HUDEP-2 (cell line): ENCODE data around the gene TRAIP.

Experiments used
- DNase-seq, 76 experiments: peaks; one replicate each; lab custom pipeline; 2025; ENCODE audit not compliant: unreplicated experiment in 76 of 76; lab: John Stamatoyannopoulos, UW

The TRAIP gene

DNA sequence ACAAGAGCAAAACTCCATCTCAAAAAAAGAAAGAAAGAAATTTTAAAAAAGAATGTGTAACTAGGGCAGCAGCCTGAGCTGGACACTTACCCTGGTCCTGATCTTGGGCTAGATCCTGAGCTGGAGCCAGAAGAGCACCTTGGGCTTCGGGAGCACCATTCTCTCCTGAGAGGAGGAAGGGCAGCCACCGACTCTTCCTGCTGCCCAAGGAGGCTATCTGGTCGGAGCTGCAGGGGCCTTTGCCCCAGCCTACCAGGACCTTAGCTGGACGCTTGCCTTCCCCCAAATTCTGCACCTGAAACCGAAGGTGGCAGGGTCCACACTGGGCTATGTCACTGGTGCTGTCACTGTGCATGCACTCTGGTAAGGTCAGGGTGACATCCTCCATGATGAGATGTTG, 20.2 kb upstream of the TRAIP start:
- no peak for DNase-seq

DNA sequence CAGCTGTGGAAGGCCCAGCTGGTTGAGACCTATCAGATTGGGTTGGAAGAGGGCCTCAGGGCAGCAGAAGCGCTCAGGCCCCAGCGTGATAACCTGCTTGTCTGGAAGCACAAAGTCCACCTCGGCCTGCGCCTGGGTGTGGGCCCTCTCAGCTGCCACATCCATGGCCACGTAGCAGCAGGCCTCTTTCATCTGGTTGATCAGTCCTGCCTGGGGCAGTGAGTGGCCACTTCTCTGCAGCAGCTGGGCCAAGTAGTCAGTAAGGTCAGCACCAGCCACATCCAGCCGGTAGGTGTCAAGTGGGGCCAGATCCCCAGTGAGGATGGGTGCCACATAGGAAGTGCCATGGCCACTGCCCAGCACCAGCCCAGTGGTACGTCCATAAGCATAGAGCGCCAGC, 17.3 kb upstream of the TRAIP start:
- DNase-seq: no peak

DNA sequence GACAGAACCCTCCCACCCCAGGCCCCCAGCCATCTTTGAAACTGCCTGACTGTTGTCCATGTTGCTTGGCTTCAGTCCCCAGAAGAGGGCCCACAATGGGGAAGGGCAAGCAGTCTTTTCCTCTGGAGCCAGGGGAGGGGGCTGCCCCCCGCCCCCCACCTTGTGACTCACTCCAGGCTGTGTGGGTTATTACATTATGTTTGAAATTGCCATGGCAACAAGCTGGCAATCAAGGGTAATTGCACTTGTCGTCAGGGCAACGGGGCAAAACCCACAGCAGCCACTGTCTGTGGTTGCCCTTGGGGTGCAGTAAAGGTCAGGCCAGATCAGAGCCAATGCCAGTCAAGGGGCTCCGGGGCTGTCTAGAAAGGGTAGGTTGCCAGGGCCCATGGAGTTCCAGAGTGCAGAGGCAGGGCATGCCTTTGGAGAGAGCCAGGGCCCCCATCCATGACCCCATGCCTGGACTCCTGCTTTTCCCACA, 16.5 kb upstream of the TRAIP start:
- DNase-seq: no peak

DNA sequence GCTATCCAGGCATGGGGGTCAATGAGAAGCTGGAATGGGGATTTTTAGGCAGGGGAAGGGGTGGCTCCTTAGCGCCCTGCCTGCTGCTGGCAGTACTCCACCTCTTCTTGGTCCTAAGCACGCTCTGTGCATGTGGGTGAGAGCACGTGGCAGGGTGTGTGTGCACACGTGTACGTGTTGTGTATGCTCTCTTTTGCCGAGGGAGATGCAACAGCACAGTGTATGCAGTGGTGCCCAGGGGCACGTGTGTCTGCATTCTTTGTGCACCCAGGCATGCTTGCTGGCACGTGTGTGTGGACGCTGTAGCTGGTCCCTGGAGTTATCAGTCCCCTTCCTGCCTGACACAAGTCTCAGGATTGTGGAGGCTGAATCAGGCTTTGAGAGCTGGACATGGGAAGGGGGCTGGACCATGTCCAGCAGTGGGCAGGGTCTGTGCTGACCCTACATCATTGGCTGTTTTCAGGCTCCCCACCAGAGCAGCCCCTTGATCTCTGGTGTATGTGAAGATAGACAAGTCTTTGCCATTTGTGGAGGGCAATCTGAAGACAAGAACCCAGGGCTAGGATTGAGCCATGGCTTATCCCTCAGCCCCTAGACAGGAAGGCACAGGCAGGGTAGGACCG, 15.3 kb upstream of the TRAIP start:
- DNase-seq: no peak

DNA sequence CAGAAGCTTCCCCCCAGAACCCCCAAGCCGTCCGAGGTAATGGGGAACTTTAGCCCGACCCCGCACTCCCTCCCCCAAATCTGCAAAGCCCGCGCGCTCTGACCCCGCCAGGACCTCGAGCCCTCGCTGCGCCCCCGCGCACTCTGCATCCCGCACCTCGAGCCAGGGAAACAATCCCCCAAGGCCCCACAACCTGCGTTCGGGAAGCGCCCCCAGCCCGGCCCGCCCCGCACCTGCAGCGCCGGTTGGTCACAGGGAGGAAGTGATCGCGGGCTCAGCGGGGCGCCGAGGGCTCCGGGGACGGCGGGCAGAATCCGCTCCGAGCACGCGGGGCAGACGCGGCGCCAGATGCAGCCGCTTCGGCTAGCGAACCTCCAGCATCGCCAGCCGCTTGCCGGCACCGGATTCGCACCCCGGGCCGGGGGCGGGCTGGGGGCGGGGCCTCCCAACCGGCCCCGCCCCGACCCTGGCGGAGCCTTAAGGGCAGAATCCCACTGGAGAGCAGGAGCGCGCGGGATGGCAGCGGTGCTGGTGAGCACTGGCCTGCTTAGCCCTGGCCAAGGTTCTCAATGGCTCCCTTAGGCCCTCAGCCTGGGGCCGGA, 13.3 kb upstream of the TRAIP start, which contains the start of gene CAMKV:
Gene CAMKV, minus strand, starts transcription at position 382 of the 602 bp plus-strand sequence. CDS start 7,518 bp downstream, outside the sequence.
- DNase-seq: no peak

- DNase-seq: no peak
These were observed 12.6 kb upstream of the TRAIP start for GRCh38 chr3:49868862-49869466.

DNA sequence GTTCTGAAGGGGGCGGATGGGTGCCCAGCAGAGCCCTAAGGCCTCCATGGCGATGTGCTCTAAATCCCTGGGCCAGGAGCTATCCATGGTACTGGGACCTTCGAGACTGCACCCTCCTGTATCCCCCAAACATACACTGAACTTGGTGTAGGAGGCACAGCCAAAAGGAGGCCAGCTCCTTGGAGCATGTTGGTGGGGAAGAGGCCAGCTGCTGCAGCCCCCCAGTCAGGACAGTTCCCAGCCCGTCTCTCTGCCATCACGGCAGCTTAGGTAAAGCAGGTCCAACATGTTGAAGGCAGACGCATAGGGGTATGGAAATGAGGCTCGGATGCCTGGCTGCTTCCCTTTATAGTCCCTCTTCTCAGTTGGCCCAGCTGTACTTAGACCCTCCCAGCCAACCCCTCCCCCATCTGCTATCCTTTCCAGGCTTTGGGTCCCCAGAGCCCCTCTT, 11.5 kb upstream of the TRAIP start:
- DNase-seq: peak in 29 of 76 experiments; percentile 2 to 43 (median 15)

DNA sequence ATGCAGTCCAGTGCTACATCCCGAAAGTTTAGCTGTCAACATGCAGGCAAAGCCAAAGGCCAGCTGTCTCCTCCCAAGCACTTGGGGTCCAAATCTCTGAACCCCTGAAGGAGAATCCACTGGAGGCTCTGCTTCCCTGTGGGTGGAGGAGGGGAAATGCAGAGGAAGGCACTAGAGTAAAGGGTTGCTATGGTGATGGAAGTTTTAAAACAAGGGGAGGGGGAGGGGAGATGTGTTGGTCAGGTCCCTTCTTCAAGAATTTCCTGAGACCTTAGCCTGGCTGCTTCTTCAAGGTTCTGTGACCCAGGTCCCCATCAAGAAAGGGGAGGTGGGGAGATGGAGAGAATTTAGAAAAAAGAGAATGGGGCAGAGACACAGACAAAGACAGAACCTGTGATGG, 11.0 kb upstream of the TRAIP start:
- no peak for DNase-seq

DNA sequence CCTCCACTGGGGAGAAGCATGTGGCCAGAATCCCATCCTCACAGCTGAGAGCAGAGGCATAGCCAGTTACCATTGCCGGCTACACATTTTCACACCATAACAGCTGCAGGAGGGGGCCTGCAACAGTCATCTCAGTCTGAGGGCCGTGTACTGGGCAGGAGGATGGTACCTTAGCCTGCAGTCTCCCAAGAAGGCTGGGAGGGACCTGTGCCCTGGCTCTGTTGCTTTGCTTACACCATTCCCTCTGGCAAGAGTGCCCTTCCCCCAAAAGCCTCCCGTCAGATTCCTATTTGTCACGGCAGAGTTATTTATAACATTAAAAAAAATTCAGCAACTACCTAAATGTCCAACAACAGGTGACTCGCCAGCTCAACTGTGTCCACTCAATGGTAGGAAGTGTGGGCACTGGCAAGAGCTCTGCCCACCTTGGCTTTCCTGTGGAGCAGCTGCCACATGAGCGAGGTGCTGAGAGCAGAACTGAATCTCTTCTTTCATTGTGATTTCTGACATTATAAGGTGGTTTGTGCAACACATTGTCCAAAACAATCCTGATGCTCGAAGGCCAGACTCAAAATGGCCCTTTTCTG, 8.9 kb upstream of the TRAIP start:
- DNase-seq: no peak

DNA sequence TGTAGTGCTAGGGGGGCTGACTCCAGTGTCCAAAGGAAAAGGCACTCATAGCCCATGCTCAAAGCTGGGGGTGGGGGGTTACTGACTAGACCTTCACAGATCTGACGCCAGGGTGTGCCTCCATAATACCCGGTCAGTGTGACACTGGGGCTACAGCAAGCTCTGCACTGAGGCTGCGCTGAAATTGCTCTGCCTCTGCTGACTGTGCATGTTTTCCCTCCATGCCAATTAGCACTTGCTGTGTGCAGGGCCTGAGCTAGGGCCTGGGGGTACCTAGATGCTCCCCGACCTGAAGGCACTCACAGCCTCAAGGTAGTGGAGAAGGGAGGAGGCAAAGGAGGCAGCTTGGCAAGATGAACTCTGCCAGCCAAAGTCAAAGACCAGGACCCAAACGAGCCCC, 8.1 kb upstream of the TRAIP start:
- DNase-seq: no peak

- DNase-seq: no peak
These were observed 3.4 kb upstream of the TRAIP start for GRCh38 chr3:49859576-49860305.

GRCh38 chr3:49855662-49856061, 702 bp downstream of the TRAIP start:
- DNase-seq: no peak

GRCh38 chr3:49845694-49846093, 10.7 kb downstream of the TRAIP start:
- DNase-seq: no peak

GRCh38 chr3:49844464-49845183, 11.7 kb downstream of the TRAIP start:
- no peak for DNase-seq

DNA sequence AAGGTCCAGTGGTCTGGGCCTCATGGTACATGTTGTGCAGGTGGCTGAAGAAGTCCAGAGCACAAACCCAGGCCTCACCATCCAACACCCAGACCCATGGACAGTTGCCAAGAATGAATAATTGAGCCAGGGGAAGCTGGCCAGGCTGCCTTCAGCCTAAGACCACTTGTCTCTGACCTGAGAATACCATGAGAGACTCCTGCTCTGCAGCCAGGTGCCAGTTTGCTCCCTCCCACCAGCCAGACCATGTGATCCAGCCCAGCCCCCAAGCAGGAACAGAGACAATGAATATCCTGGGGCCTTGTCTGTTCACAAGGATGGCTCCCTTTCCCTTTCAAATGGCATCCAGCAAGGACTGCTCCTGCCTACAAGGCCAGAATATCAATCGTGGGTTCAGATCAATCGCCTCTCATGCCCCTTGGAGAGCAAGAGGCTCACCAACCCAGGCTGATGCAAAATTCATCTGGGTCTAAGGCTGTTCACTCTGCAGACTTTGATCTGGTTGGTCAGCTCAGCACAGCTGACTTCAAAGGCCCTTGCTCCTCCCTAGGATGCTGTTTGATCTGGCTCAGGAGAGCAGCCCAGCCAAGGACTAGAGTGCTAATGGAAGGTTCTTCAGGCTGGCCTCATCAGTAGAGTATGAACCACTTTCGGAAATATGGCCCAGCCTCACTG, 13.4 kb downstream of the TRAIP start:
- no peak for DNase-seq

- DNase-seq: no peak
These were observed 14.6 kb downstream of the TRAIP start for GRCh38 chr3:49841806-49842205.

DNA sequence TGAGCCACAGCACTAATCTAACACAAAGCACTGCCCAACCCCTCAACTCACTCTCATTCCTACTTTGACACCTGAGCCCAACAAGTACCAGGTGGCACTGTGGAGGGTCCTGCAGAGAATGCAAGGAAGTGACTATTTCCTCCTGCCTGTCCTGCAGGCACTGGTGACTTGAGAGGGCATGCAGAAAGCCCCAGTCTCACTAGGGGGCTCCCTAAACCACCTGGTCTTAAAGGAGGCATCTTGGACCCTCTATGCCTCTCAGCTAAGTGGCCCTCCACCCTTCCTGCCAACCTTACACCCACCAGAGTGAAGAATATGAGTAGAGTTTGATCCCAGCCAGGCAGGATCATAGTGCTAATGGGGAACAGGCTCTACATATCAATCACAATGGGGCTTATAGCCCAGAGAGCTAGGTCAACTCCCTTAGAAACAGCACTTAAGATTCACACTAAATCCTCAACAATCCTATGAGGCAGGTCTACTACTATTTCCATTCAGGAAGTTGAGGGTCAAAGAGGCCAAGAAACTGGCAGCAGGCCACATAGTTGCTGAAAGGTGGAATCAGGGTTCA, 15.2 kb downstream of the TRAIP start:
- peak in 11 of 76 experiments; percentile 2 to 23 (median 5) for DNase-seq

GRCh38 chr3:49840388-49840787, 16.0 kb downstream of the TRAIP start:
- DNase-seq: no peak

DNA sequence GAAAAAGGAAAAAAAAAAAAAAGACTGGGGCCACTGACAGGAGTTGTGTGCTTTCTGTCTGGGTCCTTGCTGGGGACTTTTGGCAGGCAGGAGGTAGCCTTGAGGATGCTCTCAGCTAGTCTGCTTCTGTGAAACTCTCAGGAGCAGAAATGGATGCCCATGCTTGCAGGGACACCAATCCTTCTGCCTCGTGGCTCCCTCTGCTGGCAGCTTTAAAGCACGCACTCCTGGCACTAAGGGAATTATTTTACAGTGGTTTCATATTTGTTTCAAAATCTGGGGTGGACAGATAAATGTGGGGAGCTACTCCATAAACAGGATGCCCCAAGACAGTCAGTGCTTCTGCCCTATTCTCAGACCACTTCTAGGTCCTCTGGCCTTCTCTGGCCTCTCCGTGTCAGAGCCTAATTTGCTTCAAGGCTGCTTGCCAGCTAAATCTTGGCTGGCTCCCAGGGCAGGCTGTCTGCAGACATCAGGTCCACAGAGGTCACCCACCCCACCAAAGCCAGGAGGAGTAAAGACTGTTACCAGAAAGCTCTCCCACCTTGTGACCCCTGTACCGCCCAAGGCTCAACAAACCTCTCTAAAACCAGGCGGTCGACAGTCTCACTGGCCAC, 17.1 kb downstream of the TRAIP start:
- DNase-seq: peak in 67 of 76 experiments; percentile 5 to 79 (median 52)
